Mesenchymal stem cell (in vitro differentiated cells and primary cell): ENCODE measurements around the gene AKR1C2.
"Not testable (repeated sequence)": the region's sequence is repeated elsewhere in the genome, so short reads cannot be mapped to it uniquely, and the experiment has no call there.

Experiments
- DNase-seq: peaks from one replicate; pipeline ENCODE4 v3.0.0-alpha.2; 2013
- H2AFZ ChIP-seq: one replicate; pipeline ENCODE4 v1.6.1; 2013; ENCODE audit warnings: low read depth, mild to moderate bottlenecking, control low read depth, inconsistent platforms, low read length, moderate library complexity
- H2AK5ac ChIP-seq: 2 replicates; pipeline ENCODE4 v1.6.1; 2013; ENCODE audit warnings: low read length, moderate library complexity, mild to moderate bottlenecking, inconsistent platforms; ENCODE audit not compliant: severe bottlenecking
- H2BK120ac ChIP-seq: one replicate; pipeline ENCODE4 v1.6.1; 2013; ENCODE audit warnings: low read depth, mild to moderate bottlenecking, inconsistent platforms, low read length, moderate library complexity
- H2BK12ac ChIP-seq, 2 experiments: one replicate each; pipeline ENCODE4 v1.6.1; 2013; ENCODE audit warnings: inconsistent platforms in 2 of 2, low read length in 2 of 2, mild to moderate bottlenecking in 2 of 2, moderate library complexity in 2 of 2, control low read depth in 1 of 2
- H2BK15ac ChIP-seq: one replicate; pipeline ENCODE4 v1.6.1; 2013; ENCODE audit warnings: mild to moderate bottlenecking, low read depth, inconsistent platforms; ENCODE audit not compliant: poor library complexity, severe bottlenecking
- H2BK5ac ChIP-seq: 2 replicates; pipeline ENCODE4 v1.6.1; 2013; ENCODE audit warnings: low read depth, mild to moderate bottlenecking, low read length, control low read depth, inconsistent platforms; ENCODE audit not compliant: poor library complexity, severe bottlenecking
- H3K14ac ChIP-seq, 2 experiments: one replicate each; pipeline ENCODE4 v1.6.1; 2013; ENCODE audit warnings: inconsistent platforms in 2 of 2, low read length in 2 of 2, control low read depth in 1 of 2, mild to moderate bottlenecking in 1 of 2, moderate library complexity in 1 of 2
- H3K18ac ChIP-seq, 2 experiments: one replicate each; pipeline ENCODE4 v1.6.1; 2013; ENCODE audit warnings: inconsistent platforms in 2 of 2, low read length in 2 of 2, control low read depth in 1 of 2, low read depth in 1 of 2, mild to moderate bottlenecking in 1 of 2
- H3K23ac ChIP-seq, 2 experiments: one replicate each; pipeline ENCODE4 v1.6.1; 2013; ENCODE audit warnings: inconsistent platforms in 2 of 2, low read length in 2 of 2, mild to moderate bottlenecking in 2 of 2, moderate library complexity in 2 of 2, control low read depth in 1 of 2
- H3K27ac ChIP-seq: 2 replicates; pipeline ENCODE4 v1.5.1; 2013; ENCODE audit warnings: mild to moderate bottlenecking, moderate library complexity, low read length, control low read depth, inconsistent platforms; ENCODE audit not compliant: poor library complexity, severe bottlenecking
- H3K27me3 ChIP-seq, 2 experiments: 2 replicates each; pipeline versions ENCODE4 v1.6.1 to v1.7.0; 2013; ENCODE audit warnings: low read length in 2 of 2, mild to moderate bottlenecking in 2 of 2, moderate library complexity in 2 of 2, control low read depth in 1 of 2, inconsistent platforms in 1 of 2; ENCODE audit not compliant: control insufficient read depth in 1 of 2, insufficient read depth in 1 of 2
- H3K36me3 ChIP-seq, 2 experiments: 2 replicates each; pipeline versions ENCODE4 v1.6.1 to v1.7.0; 2013; ENCODE audit warnings: low read length in 2 of 2, control low read depth in 1 of 2, inconsistent platforms in 1 of 2, low read depth in 1 of 2, mild to moderate bottlenecking in 1 of 2; ENCODE audit not compliant: insufficient read depth in 2 of 2, control insufficient read depth in 1 of 2
- H3K4ac ChIP-seq, 2 experiments: one replicate each; pipeline ENCODE4 v1.6.1; 2013; ENCODE audit warnings: inconsistent platforms in 2 of 2, low read length in 2 of 2, mild to moderate bottlenecking in 2 of 2, moderate library complexity in 2 of 2, control low read depth in 1 of 2, low read depth in 1 of 2
- H3K4me1 ChIP-seq: 2 replicates; pipeline ENCODE4 v1.6.1; 2013; ENCODE audit warnings: low read depth, low read length, control low read depth; ENCODE audit not compliant: control insufficient read depth, insufficient read depth
- H3K4me2 ChIP-seq: 2 replicates; pipeline ENCODE4 v1.6.1; 2013; ENCODE audit warnings: low read length, mild to moderate bottlenecking, inconsistent platforms; ENCODE audit not compliant: poor library complexity, severe bottlenecking
- H3K4me3 ChIP-seq, 2 experiments: 2 replicates each; pipeline versions ENCODE4 v1.5.1 to v1.7.0; 2013; ENCODE audit warnings: low read length in 2 of 2, mild to moderate bottlenecking in 2 of 2, control low read depth in 1 of 2, low read depth in 1 of 2; ENCODE audit not compliant: insufficient read depth in 1 of 2
- H3K79me1 ChIP-seq: replicated peaks from 2 replicates; pipeline ENCODE4 v1.6.1; 2013; ENCODE audit warnings: mild to moderate bottlenecking, control low read depth, low read length, inconsistent platforms; ENCODE audit not compliant: poor library complexity, severe bottlenecking
- H3K9ac ChIP-seq: 2 replicates; pipeline ENCODE4 v1.7.0; 2013; ENCODE audit warnings: mild to moderate bottlenecking, low read length, moderate library complexity
- H3K9me3 ChIP-seq: 2 replicates; pipeline ENCODE4 v1.7.0; 2013; ENCODE audit warnings: mild to moderate bottlenecking, low read length; ENCODE audit not compliant: control insufficient read depth
- H4K8ac ChIP-seq: one replicate; pipeline ENCODE4 v1.6.1; 2013; ENCODE audit warnings: inconsistent platforms, mild to moderate bottlenecking, low read length, moderate library complexity
- H4K91ac ChIP-seq: one replicate; pipeline ENCODE4 v1.6.1; 2013; ENCODE audit warnings: mild to moderate bottlenecking, low read length, inconsistent platforms
- WGBS: methylation state at CpG from one replicate; pipeline ENCODE4 v1.1.7; 2013; ENCODE audit warnings: mixed read lengths; 5-methylcytosine and 5-hydroxymethylcytosine counted together

Gene AKR1C2

GRCh38 chr10:4951512-4952162 is 52.0 kb downstream of the AKR1C2 start:
- H3K4me1 ChIP-seq, H2BK15ac ChIP-seq, H4K91ac ChIP-seq, H2BK120ac ChIP-seq, H2BK5ac ChIP-seq, H3K27me3 ChIP-seq, H3K14ac ChIP-seq, H3K27ac ChIP-seq, H2AK5ac ChIP-seq, H3K4me2 ChIP-seq, H3K9me3 ChIP-seq, H3K4ac ChIP-seq, H2AFZ ChIP-seq, DNase-seq, H3K18ac ChIP-seq, H3K23ac ChIP-seq, H3K79me1 ChIP-seq, H3K9ac ChIP-seq, H2BK12ac ChIP-seq, H4K8ac ChIP-seq, H3K4me3 ChIP-seq: not testable (repeated sequence)
- peaks cover 0 to 23% of the 10 kb centered on the region in 2 experiments for H3K36me3 ChIP-seq
- 88% methylated on average over 2 of the region's 5 CpGs for WGBS

GRCh38 chr10:4947635-4948596 is 55.7 kb downstream of the AKR1C2 start:
- Histone ChIP-seq H3K36me3 (peaks cover 0 to 17% of the 10 kb centered on the region in 2 experiments), H3K27ac (peak overlapping the region; percentile 76), H3K4me1 (peaks cover 2% of the 10 kb centered on the region), H4K91ac (no peak overlapping the region), H3K27me3 (no peaks in the 10 kb centered on the region), H3K4me2 (no peak overlapping the region), H2BK15ac (no peak overlapping the region), H3K4me3 (peak overlapping the region in 1 of 2 experiments; percentile 61), H3K9me3 (no peaks in the 10 kb centered on the region), H3K79me1 (no peaks in the 10 kb centered on the region), H2BK120ac (no peak overlapping the region), H2BK12ac (no peak overlapping the region), H4K8ac (no peak overlapping the region), H3K18ac (peak overlapping the region; percentile 16 to 57), H3K4ac (peak overlapping the region in 1 of 2 experiments; percentile 6), H2AFZ (no peak overlapping the region), H3K23ac (no peak overlapping the region), H3K14ac (no peak overlapping the region), H3K9ac (peak overlapping the region; percentile 87), H2BK5ac (peak overlapping the region; percentile 5), H2AK5ac (no peak overlapping the region)
- 20% methylated on average over 4 of the region's 5 CpGs for WGBS
- peak; percentile 97 for DNase-seq

GRCh38 chr10:4947039-4947634 is 56.5 kb downstream of the AKR1C2 start:
- Histone ChIP-seq H2AK5ac (no peak overlapping the region), H3K27me3 (no peaks in the 10 kb centered on the region), H2BK5ac (no peak overlapping the region), H3K9me3 (no peaks in the 10 kb centered on the region), H3K18ac (no peak overlapping the region), H3K36me3 (peaks cover 0 to 17% of the 10 kb centered on the region in 2 experiments), H3K14ac (no peak overlapping the region), H3K4me2 (no peak overlapping the region), H2BK15ac (no peak overlapping the region), H3K4me3 (peak overlapping the region in 1 of 2 experiments; percentile 61), H3K4ac (no peak overlapping the region), H2AFZ (no peak overlapping the region), H3K9ac (peak overlapping the region; percentile 87), H2BK12ac (no peak overlapping the region), H3K79me1 (no peaks in the 10 kb centered on the region), H4K8ac (no peak overlapping the region), H3K4me1 (peaks cover 2% of the 10 kb centered on the region), H3K27ac (peak overlapping the region; percentile 76), H2BK120ac (no peak overlapping the region), H3K23ac (no peak overlapping the region), H4K91ac (no peak overlapping the region)
- peak; percentile 72 for DNase-seq
